ENCODE measurements around the gene KLC4.

GRCh38 chr6:43062818-43063217 is 3.4 kb downstream of the KLC4 start:
- TF ChIP-seq CTCF (IDR thresholded peaks at IDR 0.05) = no peak
- TF ChIP-seq POLR2A (IDR thresholded peaks at IDR 0.05) = no peak
